ENCODE measurements around the gene ACAA2.

GRCh38 chr18:49858309-49859020 is 45.1 kb upstream of the ACAA2 start:
- TF ChIP-seq, protein P1, sequence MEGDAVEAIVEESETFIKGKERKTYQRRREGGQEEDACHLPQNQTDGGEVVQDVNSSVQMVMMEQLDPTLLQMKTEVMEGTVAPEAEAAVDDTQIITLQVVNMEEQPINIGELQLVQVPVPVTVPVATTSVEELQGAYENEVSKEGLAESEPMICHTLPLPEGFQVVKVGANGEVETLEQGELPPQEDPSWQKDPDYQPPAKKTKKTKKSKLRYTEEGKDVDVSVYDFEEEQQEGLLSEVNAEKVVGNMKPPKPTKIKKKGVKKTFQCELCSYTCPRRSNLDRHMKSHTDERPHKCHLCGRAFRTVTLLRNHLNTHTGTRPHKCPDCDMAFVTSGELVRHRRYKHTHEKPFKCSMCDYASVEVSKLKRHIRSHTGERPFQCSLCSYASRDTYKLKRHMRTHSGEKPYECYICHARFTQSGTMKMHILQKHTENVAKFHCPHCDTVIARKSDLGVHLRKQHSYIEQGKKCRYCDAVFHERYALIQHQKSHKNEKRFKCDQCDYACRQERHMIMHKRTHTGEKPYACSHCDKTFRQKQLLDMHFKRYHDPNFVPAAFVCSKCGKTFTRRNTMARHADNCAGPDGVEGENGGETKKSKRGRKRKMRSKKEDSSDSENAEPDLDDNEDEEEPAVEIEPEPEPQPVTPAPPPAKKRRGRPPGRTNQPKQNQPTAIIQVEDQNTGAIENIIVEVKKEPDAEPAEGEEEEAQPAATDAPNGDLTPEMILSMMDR (conservative IDR thresholded peaks at IDR 0.05), result peak; percentile 95
- TF ChIP-seq EZH2 (IDR thresholded peaks at IDR 0.05; ENCODE audit: low read depth), result no peak

Measured in PC-9 (cell line).